Measurements from ENCODE around the gene TLE6.
"Not testable (repeated sequence)": the region's sequence is repeated elsewhere in the genome, so short reads cannot be mapped to it uniquely, and the experiment has no call there.

Gene TLE6

DNA sequence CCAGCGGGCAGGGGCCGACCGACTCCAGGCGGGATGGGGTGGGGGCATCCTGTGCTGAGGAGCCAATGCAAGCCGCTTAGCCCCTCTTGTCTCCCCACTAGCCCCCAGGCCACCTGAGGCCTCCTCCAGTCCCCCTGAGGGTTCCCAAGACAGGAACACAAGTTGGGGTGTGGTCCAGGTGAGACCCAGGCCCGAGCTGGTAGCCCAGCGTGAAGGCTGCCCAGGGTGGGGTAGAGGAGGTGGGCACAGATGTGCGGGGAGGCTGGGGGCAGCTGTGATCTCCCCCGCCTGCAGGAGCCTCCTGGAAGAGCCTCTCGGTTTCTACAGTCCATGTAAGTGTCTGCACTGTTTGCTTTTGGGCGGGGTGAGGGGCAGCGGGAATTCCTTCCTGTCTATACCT lies 10.4 kb downstream of the TLE6 start:
- ChIA-PET CTCF (no interaction called here), POLR2A (ENCODE audit: low non-redundant PET) (interaction anchor here (0.6 kb wide), 1 partner anchor 145 kb away, joined by 4 read pairs; no protein-coding TSS in a partner anchor)
- H3K27ac ChIP-seq, result no peak overlapping the region
- TF ChIP-seq, protein P1, sequence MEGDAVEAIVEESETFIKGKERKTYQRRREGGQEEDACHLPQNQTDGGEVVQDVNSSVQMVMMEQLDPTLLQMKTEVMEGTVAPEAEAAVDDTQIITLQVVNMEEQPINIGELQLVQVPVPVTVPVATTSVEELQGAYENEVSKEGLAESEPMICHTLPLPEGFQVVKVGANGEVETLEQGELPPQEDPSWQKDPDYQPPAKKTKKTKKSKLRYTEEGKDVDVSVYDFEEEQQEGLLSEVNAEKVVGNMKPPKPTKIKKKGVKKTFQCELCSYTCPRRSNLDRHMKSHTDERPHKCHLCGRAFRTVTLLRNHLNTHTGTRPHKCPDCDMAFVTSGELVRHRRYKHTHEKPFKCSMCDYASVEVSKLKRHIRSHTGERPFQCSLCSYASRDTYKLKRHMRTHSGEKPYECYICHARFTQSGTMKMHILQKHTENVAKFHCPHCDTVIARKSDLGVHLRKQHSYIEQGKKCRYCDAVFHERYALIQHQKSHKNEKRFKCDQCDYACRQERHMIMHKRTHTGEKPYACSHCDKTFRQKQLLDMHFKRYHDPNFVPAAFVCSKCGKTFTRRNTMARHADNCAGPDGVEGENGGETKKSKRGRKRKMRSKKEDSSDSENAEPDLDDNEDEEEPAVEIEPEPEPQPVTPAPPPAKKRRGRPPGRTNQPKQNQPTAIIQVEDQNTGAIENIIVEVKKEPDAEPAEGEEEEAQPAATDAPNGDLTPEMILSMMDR (conservative IDR thresholded peaks at IDR 0.05; ENCODE audit: low read depth), result no peak
- DNase-seq (ENCODE audit: low spot score), result no peak

DNA sequence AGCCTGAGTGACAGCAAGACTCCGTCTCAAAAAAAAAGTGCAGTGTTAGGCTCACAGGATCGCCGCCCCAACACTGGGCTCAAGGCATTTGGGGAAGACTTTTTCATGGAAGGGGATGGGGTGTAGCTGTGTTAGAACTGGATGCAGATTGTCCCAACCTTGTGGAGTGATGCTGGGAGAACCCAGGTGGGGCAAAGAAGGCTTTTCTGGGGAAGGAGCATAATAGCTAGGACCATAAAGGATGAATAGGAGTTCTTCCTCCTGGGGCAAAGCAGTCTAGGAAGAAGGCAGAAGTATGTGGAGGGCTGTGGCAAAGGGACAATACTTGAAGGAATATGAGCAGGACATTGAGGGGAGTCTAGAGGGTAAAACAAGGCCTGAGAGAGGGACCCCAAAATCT lies 11.2 kb downstream of the TLE6 start:
- ChIA-PET CTCF (interaction anchor here (0.6 kb wide), 1 partner anchor 221 kb away, joined by 3 read pairs; no protein-coding TSS in a partner anchor), POLR2A (ENCODE audit: low non-redundant PET) (interaction anchor here (0.6 kb wide), 1 partner anchor 145 kb away, joined by 4 read pairs; no protein-coding TSS in a partner anchor)
- TF ChIP-seq, protein P1 (conservative IDR thresholded peaks at IDR 0.05; ENCODE audit: low read depth), result no peak
- no peak for DNase-seq (ENCODE audit: low spot score)
- no peak overlapping the region for H3K27ac ChIP-seq

DNA sequence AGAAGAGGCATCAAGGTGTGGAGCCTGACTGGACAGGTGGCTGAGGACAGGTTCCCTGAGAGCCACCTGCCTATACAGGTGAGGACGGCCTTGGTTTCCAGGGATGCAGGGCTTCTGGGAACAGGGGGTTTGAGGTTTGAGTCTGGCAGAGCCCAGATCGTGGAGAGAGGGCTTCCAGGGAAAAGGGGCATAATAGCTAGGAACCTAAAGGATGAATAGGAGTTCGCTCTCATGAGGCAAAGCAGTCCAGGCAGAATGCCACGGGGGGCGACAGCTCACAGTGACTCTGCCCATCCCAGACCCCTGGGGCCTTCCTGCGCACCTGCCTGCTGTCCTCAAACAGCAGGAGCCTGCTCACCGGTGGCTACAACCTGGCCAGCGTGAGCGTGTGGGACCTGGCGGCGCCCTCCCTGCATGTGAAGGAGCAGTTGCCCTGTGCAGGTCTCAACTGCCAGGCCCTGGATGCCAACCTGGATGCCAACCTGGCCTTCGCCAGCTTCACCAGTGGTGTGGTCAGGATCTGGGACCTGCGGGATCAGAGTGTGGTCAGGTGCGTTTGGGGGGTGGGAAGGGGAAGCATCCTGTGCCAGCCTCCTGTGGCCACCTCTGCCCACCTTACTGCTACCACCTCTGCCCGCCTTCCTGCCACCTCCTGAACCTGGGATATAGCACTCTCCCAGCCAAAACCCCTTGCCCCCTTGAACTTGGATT lies 12.0 kb downstream of the TLE6 start:
- no peak for DNase-seq (ENCODE audit: low spot score)
- CTCF ChIA-PET, result interaction anchor here (0.6 kb wide), 1 partner anchor 220 kb away, joined by 3 read pairs; no protein-coding TSS in a partner anchor
- H3K27ac ChIP-seq, result no peak overlapping the region
- TF ChIP-seq, protein P1 (conservative IDR thresholded peaks at IDR 0.05; ENCODE audit: low read depth), result no peak
- POLR2A ChIA-PET (ENCODE audit: low non-redundant PET), result no interaction called here

DNA sequence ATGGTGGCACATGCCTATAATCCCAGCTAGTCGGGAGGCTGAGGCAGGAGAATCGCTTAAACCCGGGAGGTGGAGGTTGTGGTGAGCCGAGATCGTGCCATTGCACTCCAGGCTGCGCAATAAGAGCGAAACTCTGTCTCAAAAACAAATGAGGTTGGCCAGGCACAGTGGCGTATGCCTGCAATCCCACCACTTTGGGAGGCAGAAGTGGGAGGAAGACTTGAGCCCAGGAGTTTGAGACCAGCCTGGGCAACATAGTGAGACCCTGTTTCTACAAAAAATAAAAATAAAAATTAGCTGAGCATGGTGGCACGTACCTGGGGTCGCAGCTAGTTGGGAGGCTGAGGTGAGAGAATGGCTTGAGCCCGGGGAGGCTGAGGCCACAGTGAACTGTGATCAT lies 15.0 kb downstream of the TLE6 start:
- DNase-seq (ENCODE audit: low spot score); POLR2A ChIA-PET (ENCODE audit: low non-redundant PET); CTCF ChIA-PET; H3K27ac ChIP-seq: not testable (repeated sequence)

DNA sequence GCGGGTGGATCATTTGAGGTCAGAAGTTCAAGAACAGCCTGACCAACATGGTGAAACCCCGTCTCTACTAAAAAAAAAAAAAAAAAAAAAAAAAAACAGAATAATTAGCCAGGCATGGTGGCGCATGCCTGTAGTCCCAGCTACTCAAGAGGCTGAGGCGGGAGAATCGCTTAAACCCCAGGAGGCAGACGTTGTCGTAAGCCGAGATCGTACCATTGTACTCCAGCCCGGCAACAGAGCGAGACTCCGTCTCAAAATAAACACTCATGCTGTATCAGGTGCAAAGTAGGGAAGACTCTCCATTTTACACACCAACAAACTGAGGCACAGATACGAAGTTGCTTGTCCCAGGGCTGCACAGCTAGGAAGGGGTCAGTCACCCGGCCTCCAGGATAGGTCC lies 15.6 kb downstream of the TLE6 start:
- ChIA-PET CTCF (no interaction called here), POLR2A (ENCODE audit: low non-redundant PET) (no interaction called here)
- no peak for DNase-seq (ENCODE audit: low spot score)
- H3K27ac ChIP-seq, result no peak overlapping the region
- TF ChIP-seq, protein P1 (conservative IDR thresholded peaks at IDR 0.05; ENCODE audit: low read depth), result no peak

DNA sequence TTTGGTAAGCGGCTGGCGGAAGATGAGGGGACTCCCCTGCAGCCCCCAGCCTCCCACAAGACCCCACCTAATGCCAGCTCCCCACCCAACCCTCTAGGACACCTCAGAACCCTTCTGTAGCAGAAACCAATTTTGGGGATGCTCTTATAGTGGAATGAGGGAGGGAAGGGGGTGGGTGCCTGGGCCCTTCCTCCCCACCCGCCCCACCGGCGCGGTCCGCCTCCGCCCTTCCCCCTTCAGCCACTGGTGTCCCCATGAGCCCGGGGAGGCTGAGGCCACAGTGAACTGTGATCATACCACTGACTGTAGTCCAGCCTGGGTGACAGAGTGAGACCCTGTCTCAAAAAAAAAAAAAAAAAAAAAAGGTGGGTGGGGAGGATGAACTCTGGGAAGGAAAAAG lies 16.2 kb downstream of the TLE6 start:
- TF ChIP-seq, protein P1 (conservative IDR thresholded peaks at IDR 0.05; ENCODE audit: low read depth), result no peak
- DNase-seq (ENCODE audit: low spot score), result no peak
- CTCF ChIA-PET, result no interaction called here
- no peak overlapping the region for H3K27ac ChIP-seq
- POLR2A ChIA-PET (ENCODE audit: low non-redundant PET), result no interaction called here

DNA sequence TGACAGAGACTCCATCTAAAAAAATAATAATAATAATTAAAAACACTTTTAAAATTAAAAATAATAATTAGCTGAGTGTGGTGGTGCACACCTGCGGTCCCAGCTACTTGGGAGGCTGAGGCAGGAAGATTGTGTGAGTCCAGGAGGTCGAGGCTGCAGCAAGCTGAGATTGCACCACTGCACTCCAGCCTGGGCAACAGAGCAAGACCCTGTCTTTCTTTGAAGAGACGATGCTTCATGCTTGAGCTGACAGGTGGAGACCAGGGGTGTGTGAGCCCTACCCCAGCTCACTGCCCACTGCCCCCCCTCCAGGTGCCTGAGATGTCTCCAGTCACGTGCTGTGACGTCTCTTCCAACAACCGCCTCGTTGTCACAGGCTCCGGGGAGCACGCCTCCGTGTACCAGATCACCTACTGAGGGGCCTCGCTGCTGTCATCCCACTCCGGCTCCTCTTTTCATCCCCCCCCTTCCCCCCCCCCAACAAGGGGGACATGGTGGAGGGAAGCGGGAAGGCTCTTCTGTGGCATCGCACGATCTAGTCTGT lies 17.3 kb downstream of the TLE6 start:
- TF ChIP-seq, protein P1 (conservative IDR thresholded peaks at IDR 0.05; ENCODE audit: low read depth), result no peak
- ChIA-PET POLR2A (ENCODE audit: low non-redundant PET) (no interaction called here), CTCF (interaction anchor here (0.6 kb wide), 1 partner anchor 38 kb away, joined by 3 read pairs; no protein-coding TSS in a partner anchor)
- H3K27ac ChIP-seq, result no peak overlapping the region
- DNase-seq (ENCODE audit: low spot score), result no peak

Data from RWPE1 (cell line).